GM23338 (cell line): ENCODE measurements around the gene LYVE1. TPM values are rescaled to one million over a fixed set of nuclear protein-coding genes. Genes with fewer than 3 reads are reported as not detected.

Experiments
- ATAC-seq: fragments of 200-7000 bp; cut with Tn5 transposase; 3 replicates; pipeline ENCODE4 v1.9.1; 2020
- DNase-seq: peaks from one replicate; pipeline ENCODE4 v3.0.0-alpha.2; 2015; ENCODE audit warnings: low spot score
- H2AFZ ChIP-seq: fragments of 200-600 bp; sonication (generic); 2 replicates; pipeline ENCODE4 v1.8.0; 2016; ENCODE audit warnings: antibody characterized with exemption, mild to moderate bottlenecking, moderate library complexity
- H3F3A ChIP-seq: fragments of 200-600 bp; sonication (generic); replicated peaks from 2 replicates; pipeline ENCODE4 v1.8.0; 2017; ENCODE audit warnings: antibody characterized with exemption, mixed run types, low read depth
- H3K27ac ChIP-seq: fragments of 200-600 bp; sonication (generic); 2 replicates; pipeline ENCODE4 v1.6.1; 2016; ENCODE audit warnings: low read depth
- H3K27me3 ChIP-seq: fragments of 200-600 bp; sonication (generic); 2 replicates; pipeline ENCODE4 v1.8.0; 2016; ENCODE audit warnings: mild to moderate bottlenecking, mixed run types, moderate library complexity; ENCODE audit not compliant: insufficient read depth
- H3K36me3 ChIP-seq: fragments of 200-600 bp; sonication (generic); 2 replicates; pipeline ENCODE4 v1.8.0; 2016; ENCODE audit warnings: mild to moderate bottlenecking; ENCODE audit not compliant: insufficient read depth
- H3K4me1 ChIP-seq: fragments of 200-600 bp; sonication (generic); 2 replicates; pipeline ENCODE4 v1.8.0; 2016; ENCODE audit warnings: mild to moderate bottlenecking, moderate library complexity; ENCODE audit not compliant: insufficient read depth
- H3K4me2 ChIP-seq: fragments of 200-600 bp; sonication (generic); 2 replicates; pipeline ENCODE4 v1.7.1; 2017; ENCODE audit warnings: mixed run types
- H3K4me3 ChIP-seq: fragments of 200-600 bp; sonication (generic); 2 replicates; pipeline ENCODE4 v1.6.1; 2016; ENCODE audit warnings: mixed run types
- H3K79me2 ChIP-seq: fragments of 200-600 bp; sonication (generic); replicated peaks from 2 replicates; pipeline ENCODE4 v1.8.0; 2017; ENCODE audit warnings: mild to moderate bottlenecking; ENCODE audit not compliant: insufficient read depth
- H3K9me2 ChIP-seq: fragments of 200-600 bp; sonication (generic); 2 replicates; pipeline ENCODE4 v1.8.0; 2017; ENCODE audit not compliant: insufficient read depth
- H4K20me1 ChIP-seq: fragments of 200-600 bp; sonication (generic); replicated peaks from 2 replicates; pipeline ENCODE4 v1.8.0; 2017; ENCODE audit warnings: mild to moderate bottlenecking; ENCODE audit not compliant: insufficient read depth
- H3K27ac Mint-ChIP-seq: 2 replicates; pipeline ENCODE4 v1.8.0; 2020; ENCODE audit warnings: inconsistent platforms, mild to moderate bottlenecking, moderate library complexity, mixed read lengths
- H3K27me3 Mint-ChIP-seq: 3 replicates; pipeline ENCODE4 v1.8.0; 2022; ENCODE audit warnings: low read depth, mild to moderate bottlenecking, moderate library complexity, mixed read lengths, inconsistent platforms; ENCODE audit not compliant: insufficient read depth, poor library complexity
- H3K36me3 Mint-ChIP-seq: 3 replicates; pipeline ENCODE4 v1.8.0; 2021; ENCODE audit warnings: low read depth, mild to moderate bottlenecking, inconsistent platforms, moderate library complexity, mixed read lengths
- H3K4me1 Mint-ChIP-seq: 3 replicates; pipeline ENCODE4 v1.8.0; 2020; ENCODE audit warnings: mild to moderate bottlenecking, inconsistent platforms, mixed read lengths
- H3K4me3 Mint-ChIP-seq: 3 replicates; pipeline ENCODE4 v1.8.0; 2021; ENCODE audit warnings: moderate library complexity, mild to moderate bottlenecking, inconsistent platforms, mixed read lengths
- H3K9me3 Mint-ChIP-seq: 3 replicates; pipeline ENCODE4 v1.8.0; 2020; ENCODE audit warnings: moderate library complexity, mild to moderate bottlenecking, inconsistent platforms, mixed read lengths
- CREB1 ChIP-seq: fragments of 250-450 bp; sonication (Bioruptor Pico); IDR thresholded peaks from 2 replicates; pipeline ENCODE4 v1.5.0; 2020; ENCODE audit warnings: low read depth, mild to moderate bottlenecking, moderate library complexity
- EZH2 ChIP-seq: fragments of 200-600 bp; sonication (generic); IDR thresholded peaks from one replicate; pipeline ENCODE4 v1.8.0; 2017; ENCODE audit warnings: antibody characterized with exemption, mild to moderate bottlenecking, low read depth; ENCODE audit not compliant: unreplicated experiment
- EZH2phosphoT487 ChIP-seq: fragments of 200-600 bp; sonication (generic); IDR thresholded peaks from one replicate; pipeline ENCODE4 v1.8.1; 2018; ENCODE audit warnings: antibody characterized with exemption; ENCODE audit not compliant: unreplicated experiment
- JUNB ChIP-seq: IDR thresholded peaks from one replicate; pipeline ENCODE4 v1.6.1; 2016; ENCODE audit warnings: antibody characterized with exemption; ENCODE audit not compliant: unreplicated experiment
- NANOG ChIP-seq: IDR thresholded peaks from 2 replicates; pipeline ENCODE4 v1.6.1; 2016; ENCODE audit warnings: antibody characterized with exemption, borderline replicate concordance
- POLR2AphosphoS5 ChIP-seq: IDR thresholded peaks from 2 replicates; pipeline ENCODE4 v1.6.1; 2016; ENCODE audit warnings: antibody characterized with exemption, low read depth
- STAT1 ChIP-seq: IDR thresholded peaks from one replicate; pipeline ENCODE4 v1.6.1; 2016; ENCODE audit warnings: antibody characterized with exemption; ENCODE audit not compliant: unreplicated experiment
- ZNF114 ChIP-seq: fragments of 250-450 bp; sonication (Bioruptor Pico); IDR thresholded peaks from 2 replicates; pipeline ENCODE4 v1.5.0; 2020; ENCODE audit warnings: mild to moderate bottlenecking, moderate library complexity
- ZNF331 ChIP-seq: fragments of 250-450 bp; sonication (Bioruptor Pico); IDR thresholded peaks from 2 replicates; pipeline ENCODE4 v1.5.0; 2020; ENCODE audit warnings: low read depth, mild to moderate bottlenecking, moderate library complexity
- polyA plus RNA-seq: library from polyadenylated mRNA; unstranded; fragments of >200 nt; fragmentation: Nextera tagmentation; extraction: Ambion mirVana; gene quantifications from 2 replicates; pipeline ENCODE4 v1.2.1, GENCODE V29; 2016
- total RNA-seq: library from RNA; depleted of rRNA; stranded (reverse); fragments of >200 nt; shearing (Covaris generic); gene quantifications from 2 replicates; pipeline ENCODE4 v1.2.3, GENCODE V29; 2014
- TF ChIP-seq, protein P1 (sequence below): IDR thresholded peaks from one replicate; pipeline ENCODE4 v1.6.1; 2018; ENCODE audit warnings: antibody characterized with exemption; ENCODE audit not compliant: unreplicated experiment
- TF ChIP-seq, protein P2 (sequence below), 2 experiments: fragments of 200-600 bp in 1 of 2; sonication (generic) in 1 of 2; conservative IDR thresholded peaks; 2 replicates each; pipeline versions ENCODE4 v1.5.1 to v1.6.1; 2016 to 2017; ENCODE audit warnings: antibody characterized with exemption in 2 of 2, low read depth in 2 of 2, mild to moderate bottlenecking in 2 of 2, moderate library complexity in 1 of 2
- TF ChIP-seq, protein P3 (sequence below): fragments of 250-450 bp; sonication (Bioruptor Pico); IDR thresholded peaks from 2 replicates; pipeline ENCODE4 v1.5.0; 2020; ENCODE audit warnings: mild to moderate bottlenecking, moderate library complexity

LYVE1 gene
- total and polyA plus RNA-seq, 2 experiments from 2014 or later: 0.94 TPM; not detected in 1

DNA sequence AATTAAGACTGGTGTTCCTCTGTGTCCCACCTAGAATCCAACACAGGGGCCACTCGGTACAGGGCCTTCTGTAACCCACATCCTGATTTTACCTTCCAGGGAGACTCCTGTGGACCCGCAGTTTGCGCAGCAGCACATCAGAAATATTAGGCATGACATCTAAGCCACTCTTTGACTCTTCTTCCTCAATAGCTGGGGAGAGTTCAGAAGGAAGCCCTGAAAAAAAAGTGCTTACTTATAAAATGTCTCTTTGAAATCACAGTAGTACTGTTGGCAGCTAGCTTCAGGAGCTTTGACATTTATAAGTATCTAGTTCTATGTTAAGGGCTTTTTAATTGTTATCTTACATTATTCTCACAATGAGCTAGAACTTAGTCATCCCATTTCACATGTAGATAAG is 41.2 kb upstream of the LYVE1 start (continued):
- TF ChIP-seq, protein P1, sequence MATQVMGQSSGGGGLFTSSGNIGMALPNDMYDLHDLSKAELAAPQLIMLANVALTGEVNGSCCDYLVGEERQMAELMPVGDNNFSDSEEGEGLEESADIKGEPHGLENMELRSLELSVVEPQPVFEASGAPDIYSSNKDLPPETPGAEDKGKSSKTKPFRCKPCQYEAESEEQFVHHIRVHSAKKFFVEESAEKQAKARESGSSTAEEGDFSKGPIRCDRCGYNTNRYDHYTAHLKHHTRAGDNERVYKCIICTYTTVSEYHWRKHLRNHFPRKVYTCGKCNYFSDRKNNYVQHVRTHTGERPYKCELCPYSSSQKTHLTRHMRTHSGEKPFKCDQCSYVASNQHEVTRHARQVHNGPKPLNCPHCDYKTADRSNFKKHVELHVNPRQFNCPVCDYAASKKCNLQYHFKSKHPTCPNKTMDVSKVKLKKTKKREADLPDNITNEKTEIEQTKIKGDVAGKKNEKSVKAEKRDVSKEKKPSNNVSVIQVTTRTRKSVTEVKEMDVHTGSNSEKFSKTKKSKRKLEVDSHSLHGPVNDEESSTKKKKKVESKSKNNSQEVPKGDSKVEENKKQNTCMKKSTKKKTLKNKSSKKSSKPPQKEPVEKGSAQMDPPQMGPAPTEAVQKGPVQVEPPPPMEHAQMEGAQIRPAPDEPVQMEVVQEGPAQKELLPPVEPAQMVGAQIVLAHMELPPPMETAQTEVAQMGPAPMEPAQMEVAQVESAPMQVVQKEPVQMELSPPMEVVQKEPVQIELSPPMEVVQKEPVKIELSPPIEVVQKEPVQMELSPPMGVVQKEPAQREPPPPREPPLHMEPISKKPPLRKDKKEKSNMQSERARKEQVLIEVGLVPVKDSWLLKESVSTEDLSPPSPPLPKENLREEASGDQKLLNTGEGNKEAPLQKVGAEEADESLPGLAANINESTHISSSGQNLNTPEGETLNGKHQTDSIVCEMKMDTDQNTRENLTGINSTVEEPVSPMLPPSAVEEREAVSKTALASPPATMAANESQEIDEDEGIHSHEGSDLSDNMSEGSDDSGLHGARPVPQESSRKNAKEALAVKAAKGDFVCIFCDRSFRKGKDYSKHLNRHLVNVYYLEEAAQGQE: no peak
- TF ChIP-seq NANOG: no peak
- no peak for TF ChIP-seq POLR2AphosphoS5
- TF ChIP-seq ZNF114 (CRISPR knock-in tag): no peak
- no peak for TF ChIP-seq CREB1 (CRISPR knock-in tag)
- TF ChIP-seq, protein P2, sequence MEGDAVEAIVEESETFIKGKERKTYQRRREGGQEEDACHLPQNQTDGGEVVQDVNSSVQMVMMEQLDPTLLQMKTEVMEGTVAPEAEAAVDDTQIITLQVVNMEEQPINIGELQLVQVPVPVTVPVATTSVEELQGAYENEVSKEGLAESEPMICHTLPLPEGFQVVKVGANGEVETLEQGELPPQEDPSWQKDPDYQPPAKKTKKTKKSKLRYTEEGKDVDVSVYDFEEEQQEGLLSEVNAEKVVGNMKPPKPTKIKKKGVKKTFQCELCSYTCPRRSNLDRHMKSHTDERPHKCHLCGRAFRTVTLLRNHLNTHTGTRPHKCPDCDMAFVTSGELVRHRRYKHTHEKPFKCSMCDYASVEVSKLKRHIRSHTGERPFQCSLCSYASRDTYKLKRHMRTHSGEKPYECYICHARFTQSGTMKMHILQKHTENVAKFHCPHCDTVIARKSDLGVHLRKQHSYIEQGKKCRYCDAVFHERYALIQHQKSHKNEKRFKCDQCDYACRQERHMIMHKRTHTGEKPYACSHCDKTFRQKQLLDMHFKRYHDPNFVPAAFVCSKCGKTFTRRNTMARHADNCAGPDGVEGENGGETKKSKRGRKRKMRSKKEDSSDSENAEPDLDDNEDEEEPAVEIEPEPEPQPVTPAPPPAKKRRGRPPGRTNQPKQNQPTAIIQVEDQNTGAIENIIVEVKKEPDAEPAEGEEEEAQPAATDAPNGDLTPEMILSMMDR (conservative IDR thresholded peaks at IDR 0.05; ENCODE audit: low read depth in 2 of 2): no peak
- TF ChIP-seq ZNF331 (CRISPR knock-in tag): no peak
- no peak for TF ChIP-seq STAT1
- TF ChIP-seq EZH2: no peak

DNA sequence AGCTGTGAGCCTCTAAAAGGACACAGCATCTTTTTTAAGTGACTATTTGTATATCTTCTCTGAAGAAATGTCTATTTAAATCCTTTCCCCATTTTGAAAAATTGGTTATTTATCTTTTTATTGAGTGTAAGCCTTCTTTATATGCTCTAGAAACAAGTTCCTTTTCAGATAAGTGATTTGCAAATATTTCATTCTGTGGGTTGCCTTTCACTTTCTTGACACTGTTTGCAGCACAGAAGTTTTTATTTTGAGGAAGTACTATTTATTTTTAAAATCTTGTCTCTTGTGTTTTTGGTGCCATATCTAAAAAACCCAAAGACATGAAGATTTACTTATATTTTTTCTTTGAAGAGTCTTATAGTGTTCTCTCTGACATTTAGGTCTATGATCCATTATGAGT is 40.1 kb upstream of the LYVE1 start:
- Histone ChIP-seq H3K27me3 (no peaks in the 10 kb centered on the region), H3F3A (no peaks in the 10 kb centered on the region), H3K4me1 (0 out of 2 replicates have a peak, but pooled peaks cover 6% of the 10 kb centered on the region), H3K4me3 (no peak overlapping the region), H3K79me2 (no peaks in the 10 kb centered on the region), H4K20me1 (no peaks in the 10 kb centered on the region), H2AFZ (no peak overlapping the region), H3K27ac (no peak overlapping the region), H3K9me2 (peaks cover 6% of the 10 kb centered on the region; the same call in 1 of the 2 replicates), H3K4me2 (no peak overlapping the region), H3K36me3 (no peaks in the 10 kb centered on the region)
- no peak for ATAC-seq
- H3K36me3 Mint-ChIP-seq: no peaks in the 10 kb centered on the region
- no peaks in the 10 kb centered on the region for H3K9me3 Mint-ChIP-seq
- no peaks in the 10 kb centered on the region for H3K27me3 Mint-ChIP-seq
- no peak for DNase-seq
- H3K27ac Mint-ChIP-seq: no peak overlapping the region
- H3K4me3 Mint-ChIP-seq: no peak overlapping the region
- peaks cover 12% of the 10 kb centered on the region for H3K4me1 Mint-ChIP-seq
- TF ChIP-seq, protein P2 (conservative IDR thresholded peaks at IDR 0.05; ENCODE audit: low read depth in 2 of 2): no peak
- TF ChIP-seq, protein P3, sequence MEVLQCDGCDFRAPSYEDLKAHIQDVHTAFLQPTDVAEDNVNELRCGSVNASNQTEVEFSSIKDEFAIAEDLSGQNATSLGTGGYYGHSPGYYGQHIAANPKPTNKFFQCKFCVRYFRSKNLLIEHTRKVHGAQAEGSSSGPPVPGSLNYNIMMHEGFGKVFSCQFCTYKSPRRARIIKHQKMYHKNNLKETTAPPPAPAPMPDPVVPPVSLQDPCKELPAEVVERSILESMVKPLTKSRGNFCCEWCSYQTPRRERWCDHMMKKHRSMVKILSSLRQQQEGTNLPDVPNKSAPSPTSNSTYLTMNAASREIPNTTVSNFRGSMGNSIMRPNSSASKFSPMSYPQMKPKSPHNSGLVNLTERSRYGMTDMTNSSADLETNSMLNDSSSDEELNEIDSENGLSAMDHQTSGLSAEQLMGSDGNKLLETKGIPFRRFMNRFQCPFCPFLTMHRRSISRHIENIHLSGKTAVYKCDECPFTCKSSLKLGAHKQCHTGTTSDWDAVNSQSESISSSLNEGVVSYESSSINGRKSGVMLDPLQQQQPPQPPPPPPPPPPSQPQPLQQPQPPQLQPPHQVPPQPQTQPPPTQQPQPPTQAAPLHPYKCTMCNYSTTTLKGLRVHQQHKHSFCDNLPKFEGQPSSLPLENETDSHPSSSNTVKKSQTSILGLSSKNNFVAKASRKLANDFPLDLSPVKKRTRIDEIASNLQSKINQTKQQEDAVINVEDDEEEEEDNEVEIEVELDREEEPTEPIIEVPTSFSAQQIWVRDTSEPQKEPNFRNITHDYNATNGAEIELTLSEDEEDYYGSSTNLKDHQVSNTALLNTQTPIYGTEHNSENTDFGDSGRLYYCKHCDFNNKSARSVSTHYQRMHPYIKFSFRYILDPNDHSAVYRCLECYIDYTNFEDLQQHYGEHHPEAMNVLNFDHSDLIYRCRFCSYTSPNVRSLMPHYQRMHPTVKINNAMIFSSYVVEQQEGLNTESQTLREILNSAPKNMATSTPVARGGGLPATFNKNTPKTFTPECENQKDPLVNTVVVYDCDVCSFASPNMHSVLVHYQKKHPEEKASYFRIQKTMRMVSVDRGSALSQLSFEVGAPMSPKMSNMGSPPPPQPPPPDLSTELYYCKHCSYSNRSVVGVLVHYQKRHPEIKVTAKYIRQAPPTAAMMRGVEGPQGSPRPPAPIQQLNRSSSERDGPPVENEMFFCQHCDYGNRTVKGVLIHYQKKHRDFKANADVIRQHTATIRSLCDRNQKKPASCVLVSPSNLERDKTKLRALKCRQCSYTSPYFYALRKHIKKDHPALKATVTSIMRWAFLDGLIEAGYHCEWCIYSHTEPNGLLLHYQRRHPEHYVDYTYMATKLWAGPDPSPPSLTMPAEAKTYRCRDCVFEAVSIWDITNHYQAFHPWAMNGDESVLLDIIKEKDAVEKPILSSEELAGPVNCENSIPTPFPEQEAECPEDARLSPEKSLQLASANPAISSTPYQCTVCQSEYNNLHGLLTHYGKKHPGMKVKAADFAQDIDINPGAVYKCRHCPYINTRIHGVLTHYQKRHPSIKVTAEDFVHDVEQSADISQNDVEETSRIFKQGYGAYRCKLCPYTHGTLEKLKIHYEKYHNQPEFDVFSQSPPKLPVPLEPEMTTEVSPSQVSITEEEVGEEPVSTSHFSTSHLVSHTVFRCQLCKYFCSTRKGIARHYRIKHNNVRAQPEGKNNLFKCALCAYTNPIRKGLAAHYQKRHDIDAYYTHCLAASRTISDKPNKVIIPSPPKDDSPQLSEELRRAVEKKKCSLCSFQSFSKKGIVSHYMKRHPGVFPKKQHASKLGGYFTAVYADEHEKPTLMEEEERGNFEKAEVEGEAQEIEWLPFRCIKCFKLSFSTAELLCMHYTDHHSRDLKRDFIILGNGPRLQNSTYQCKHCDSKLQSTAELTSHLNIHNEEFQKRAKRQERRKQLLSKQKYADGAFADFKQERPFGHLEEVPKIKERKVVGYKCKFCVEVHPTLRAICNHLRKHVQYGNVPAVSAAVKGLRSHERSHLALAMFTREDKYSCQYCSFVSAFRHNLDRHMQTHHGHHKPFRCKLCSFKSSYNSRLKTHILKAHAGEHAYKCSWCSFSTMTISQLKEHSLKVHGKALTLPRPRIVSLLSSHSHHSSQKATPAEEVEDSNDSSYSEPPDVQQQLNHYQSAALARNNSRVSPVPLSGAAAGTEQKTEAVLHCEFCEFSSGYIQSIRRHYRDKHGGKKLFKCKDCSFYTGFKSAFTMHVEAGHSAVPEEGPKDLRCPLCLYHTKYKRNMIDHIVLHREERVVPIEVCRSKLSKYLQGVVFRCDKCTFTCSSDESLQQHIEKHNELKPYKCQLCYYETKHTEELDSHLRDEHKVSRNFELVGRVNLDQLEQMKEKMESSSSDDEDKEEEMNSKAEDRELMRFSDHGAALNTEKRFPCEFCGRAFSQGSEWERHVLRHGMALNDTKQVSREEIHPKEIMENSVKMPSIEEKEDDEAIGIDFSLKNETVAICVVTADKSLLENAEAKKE (CRISPR knock-in tag): no peak
- TF ChIP-seq CREB1 (CRISPR knock-in tag) (no peak), NANOG (no peak), JUNB (no peak), ZNF331 (CRISPR knock-in tag) (no peak), EZH2phosphoT487 (no peak), ZNF114 (CRISPR knock-in tag) (no peak)
